HepG2 (cell line): ENCODE results near the gene JADE2. TPM values are rescaled to one million over a fixed set of nuclear protein-coding genes. Genes with fewer than 3 reads are reported as not detected.

Experiments
- FOXA1 ChIP-seq, 2 experiments: fragments of 450-650 bp in 1 of 2; sonication (generic) in 1 of 2; formaldehyde crosslinking in 1 of 2; IDR thresholded peaks; 2 replicates each; pipeline versions ENCODE4 v1.4.0 to v1.6.1; 2016 to 2020; ENCODE audit warnings: missing genetic modification reagents in 1 of 2
- HNRNPK ChIP-seq: fragments of 200-400 bp; formaldehyde crosslinking; IDR thresholded peaks from 2 replicates; pipeline ENCODE4 v1.6.1; 2018; ENCODE audit warnings: low read length, low read depth, moderate library complexity, mild to moderate bottlenecking; ENCODE audit not compliant: poor library complexity, severe bottlenecking
- KDM6A ChIP-seq: IDR thresholded peaks from 2 replicates; pipeline ENCODE4 v1.6.1; 2016; ENCODE audit warnings: low read depth
- NFYB ChIP-seq: sonication (generic); formaldehyde crosslinking; IDR thresholded peaks from 2 replicates; pipeline ENCODE4 v1.4.0; 2020; ENCODE audit warnings: missing genetic modification reagents
- PHF8 ChIP-seq: sonication (generic); formaldehyde crosslinking; IDR thresholded peaks from 2 replicates; pipeline ENCODE4 v1.5.0; 2020; ENCODE audit warnings: missing genetic modification reagents
- RXRA ChIP-seq: sonication (generic); formaldehyde crosslinking; IDR thresholded peaks from 2 replicates; pipeline ENCODE4 v1.5.1; 2020; ENCODE audit warnings: missing genetic modification reagents
- ZFP1 ChIP-seq: IDR thresholded peaks from 2 replicates; pipeline ENCODE4 v1.6.1; 2016
- ZNF746 ChIP-seq: sonication (generic); formaldehyde crosslinking; IDR thresholded peaks from 2 replicates; pipeline ENCODE4 v1.8.0; 2022; ENCODE audit warnings: mild to moderate bottlenecking, missing genetic modification reagents
- ZNF788 ChIP-seq: sonication (generic); formaldehyde crosslinking; IDR thresholded peaks from 2 replicates; pipeline ENCODE4 v1.5.0; 2020; ENCODE audit warnings: mild to moderate bottlenecking, missing genetic modification reagents, borderline replicate concordance
- ZNF883 ChIP-seq: sonication (generic); formaldehyde crosslinking; IDR thresholded peaks from 2 replicates; pipeline ENCODE4 v1.5.1; 2020; ENCODE audit warnings: mild to moderate bottlenecking, missing genetic modification reagents; ENCODE audit errors: not compliant biosample characterization
- ZSCAN9 ChIP-seq: IDR thresholded peaks from 2 replicates; pipeline ENCODE4 v1.6.1; 2016; ENCODE audit warnings: borderline replicate concordance
- polyA plus RNA-seq, 8 experiments: library from polyadenylated mRNA; depleted of rRNA in 3 of 8; stranded (reverse) in 7 of 8; unstranded in 1 of 8; fragments of >200 nt; fragmentation: Illumina TruSeq in 4 of 8; extraction: Trizol in 4 of 8; gene quantifications; 2 replicates each; pipeline versions ENCODE4 v1.2.1 to v1.2.3, GENCODE V29; 2011 to 2016; ENCODE audit warnings: low read depth in 4 of 8, missing spikeins in 1 of 8, mixed read lengths in 1 of 8; ENCODE audit not compliant: insufficient read depth in 1 of 8
- total RNA-seq, 5 experiments: library from RNA; depleted of rRNA; stranded (reverse); fragments of >200 nt; fragmentation: Illumina TruSeq; extraction: Trizol; gene quantifications; 2 replicates each; pipeline ENCODE4 v1.2.3, GENCODE V29; 2016; ENCODE audit warnings: low read depth in 1 of 5
- TF ChIP-seq, protein P1 (sequence below): IDR thresholded peaks from 2 replicates; pipeline ENCODE4 v1.4.0; 2020; ENCODE audit warnings: mild to moderate bottlenecking, missing genetic modification reagents
- TF ChIP-seq, protein P2 (sequence below): sonication (generic); formaldehyde crosslinking; IDR thresholded peaks from 2 replicates; pipeline ENCODE4 v1.4.0; 2020; ENCODE audit warnings: missing genetic modification reagents, borderline replicate concordance
- TF ChIP-seq, protein P3 (sequence below): sonication (generic); formaldehyde crosslinking; IDR thresholded peaks from 2 replicates; pipeline ENCODE4 v1.8.0; 2023; ENCODE audit warnings: mild to moderate bottlenecking, missing genetic modification reagents
- TF ChIP-seq, protein P4 (sequence below): sonication (generic); formaldehyde crosslinking; IDR thresholded peaks from 2 replicates; pipeline ENCODE4 v1.8.1; 2022; ENCODE audit warnings: low read depth, mild to moderate bottlenecking, missing genetic modification reagents

The JADE2 gene
- total and polyA plus RNA-seq, 2 of the 13 experiments (the other 11 are each of a cell fraction or from before 2014, with no cell fraction given), result 7.5 to 15.1 TPM

DNA sequence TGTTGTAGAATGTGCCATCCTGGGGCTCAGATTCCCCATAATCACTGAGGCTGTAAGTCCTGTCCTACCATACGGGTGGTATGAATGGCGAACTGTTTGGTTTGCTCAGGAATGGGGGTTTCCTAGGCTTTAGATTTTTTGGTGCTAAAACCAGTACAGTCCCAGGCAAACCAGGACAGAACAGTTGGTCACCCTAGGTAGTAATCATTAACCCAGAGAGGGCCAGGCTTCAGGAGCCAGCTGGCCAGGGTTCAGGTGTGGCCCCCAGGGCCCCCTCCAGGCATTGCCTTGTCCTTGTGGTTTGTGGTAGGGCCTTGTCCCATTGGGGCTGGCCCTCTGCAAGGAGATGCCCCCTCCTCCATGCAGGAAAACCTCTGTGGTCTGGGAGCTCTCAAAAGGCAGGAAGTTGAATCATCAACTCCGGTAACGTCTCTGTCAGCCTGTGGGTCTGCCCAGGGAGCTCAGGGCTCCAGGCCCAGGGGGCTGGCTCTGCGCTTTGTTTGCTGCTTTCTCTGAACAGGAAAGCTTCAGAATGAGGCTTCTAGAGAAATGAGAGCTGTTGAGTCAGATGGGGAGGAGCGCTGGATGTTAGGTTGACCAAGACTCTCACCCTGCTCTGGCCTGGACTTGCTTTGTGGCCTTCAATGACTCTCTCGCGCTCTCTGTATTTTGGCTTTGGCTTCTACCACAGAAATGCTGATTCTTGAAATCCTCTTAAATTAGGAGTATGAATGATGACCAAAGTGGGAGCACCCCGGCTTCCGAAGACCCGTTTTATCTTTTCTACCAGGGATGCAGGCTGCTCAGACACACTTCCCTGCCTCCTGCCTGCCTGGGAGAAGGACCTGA lies 22.2 kb upstream of the JADE2 start (continued):
- TF ChIP-seq, protein P1, sequence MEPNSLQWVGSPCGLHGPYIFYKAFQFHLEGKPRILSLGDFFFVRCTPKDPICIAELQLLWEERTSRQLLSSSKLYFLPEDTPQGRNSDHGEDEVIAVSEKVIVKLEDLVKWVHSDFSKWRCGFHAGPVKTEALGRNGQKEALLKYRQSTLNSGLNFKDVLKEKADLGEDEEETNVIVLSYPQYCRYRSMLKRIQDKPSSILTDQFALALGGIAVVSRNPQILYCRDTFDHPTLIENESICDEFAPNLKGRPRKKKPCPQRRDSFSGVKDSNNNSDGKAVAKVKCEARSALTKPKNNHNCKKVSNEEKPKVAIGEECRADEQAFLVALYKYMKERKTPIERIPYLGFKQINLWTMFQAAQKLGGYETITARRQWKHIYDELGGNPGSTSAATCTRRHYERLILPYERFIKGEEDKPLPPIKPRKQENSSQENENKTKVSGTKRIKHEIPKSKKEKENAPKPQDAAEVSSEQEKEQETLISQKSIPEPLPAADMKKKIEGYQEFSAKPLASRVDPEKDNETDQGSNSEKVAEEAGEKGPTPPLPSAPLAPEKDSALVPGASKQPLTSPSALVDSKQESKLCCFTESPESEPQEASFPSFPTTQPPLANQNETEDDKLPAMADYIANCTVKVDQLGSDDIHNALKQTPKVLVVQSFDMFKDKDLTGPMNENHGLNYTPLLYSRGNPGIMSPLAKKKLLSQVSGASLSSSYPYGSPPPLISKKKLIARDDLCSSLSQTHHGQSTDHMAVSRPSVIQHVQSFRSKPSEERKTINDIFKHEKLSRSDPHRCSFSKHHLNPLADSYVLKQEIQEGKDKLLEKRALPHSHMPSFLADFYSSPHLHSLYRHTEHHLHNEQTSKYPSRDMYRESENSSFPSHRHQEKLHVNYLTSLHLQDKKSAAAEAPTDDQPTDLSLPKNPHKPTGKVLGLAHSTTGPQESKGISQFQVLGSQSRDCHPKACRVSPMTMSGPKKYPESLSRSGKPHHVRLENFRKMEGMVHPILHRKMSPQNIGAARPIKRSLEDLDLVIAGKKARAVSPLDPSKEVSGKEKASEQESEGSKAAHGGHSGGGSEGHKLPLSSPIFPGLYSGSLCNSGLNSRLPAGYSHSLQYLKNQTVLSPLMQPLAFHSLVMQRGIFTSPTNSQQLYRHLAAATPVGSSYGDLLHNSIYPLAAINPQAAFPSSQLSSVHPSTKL, result peak; percentile 56
- TF ChIP-seq NFYB (CRISPR knock-in tag), result 0 out of 2 replicates have a peak, but pooled peaks have one; percentile 10
- peak; percentile 63; the same call in 1 of the 2 replicates for TF ChIP-seq ZFP1
- TF ChIP-seq PHF8 (CRISPR knock-in tag), result peak; percentile 61; the same call in 1 of the 2 replicates
- TF ChIP-seq ZNF788 (CRISPR knock-in tag), result peak; percentile 88; the same call in 1 of the 2 replicates
- TF ChIP-seq KDM6A, result peak; percentile 75; the same call in 1 of the 2 replicates
- TF ChIP-seq, protein P2, sequence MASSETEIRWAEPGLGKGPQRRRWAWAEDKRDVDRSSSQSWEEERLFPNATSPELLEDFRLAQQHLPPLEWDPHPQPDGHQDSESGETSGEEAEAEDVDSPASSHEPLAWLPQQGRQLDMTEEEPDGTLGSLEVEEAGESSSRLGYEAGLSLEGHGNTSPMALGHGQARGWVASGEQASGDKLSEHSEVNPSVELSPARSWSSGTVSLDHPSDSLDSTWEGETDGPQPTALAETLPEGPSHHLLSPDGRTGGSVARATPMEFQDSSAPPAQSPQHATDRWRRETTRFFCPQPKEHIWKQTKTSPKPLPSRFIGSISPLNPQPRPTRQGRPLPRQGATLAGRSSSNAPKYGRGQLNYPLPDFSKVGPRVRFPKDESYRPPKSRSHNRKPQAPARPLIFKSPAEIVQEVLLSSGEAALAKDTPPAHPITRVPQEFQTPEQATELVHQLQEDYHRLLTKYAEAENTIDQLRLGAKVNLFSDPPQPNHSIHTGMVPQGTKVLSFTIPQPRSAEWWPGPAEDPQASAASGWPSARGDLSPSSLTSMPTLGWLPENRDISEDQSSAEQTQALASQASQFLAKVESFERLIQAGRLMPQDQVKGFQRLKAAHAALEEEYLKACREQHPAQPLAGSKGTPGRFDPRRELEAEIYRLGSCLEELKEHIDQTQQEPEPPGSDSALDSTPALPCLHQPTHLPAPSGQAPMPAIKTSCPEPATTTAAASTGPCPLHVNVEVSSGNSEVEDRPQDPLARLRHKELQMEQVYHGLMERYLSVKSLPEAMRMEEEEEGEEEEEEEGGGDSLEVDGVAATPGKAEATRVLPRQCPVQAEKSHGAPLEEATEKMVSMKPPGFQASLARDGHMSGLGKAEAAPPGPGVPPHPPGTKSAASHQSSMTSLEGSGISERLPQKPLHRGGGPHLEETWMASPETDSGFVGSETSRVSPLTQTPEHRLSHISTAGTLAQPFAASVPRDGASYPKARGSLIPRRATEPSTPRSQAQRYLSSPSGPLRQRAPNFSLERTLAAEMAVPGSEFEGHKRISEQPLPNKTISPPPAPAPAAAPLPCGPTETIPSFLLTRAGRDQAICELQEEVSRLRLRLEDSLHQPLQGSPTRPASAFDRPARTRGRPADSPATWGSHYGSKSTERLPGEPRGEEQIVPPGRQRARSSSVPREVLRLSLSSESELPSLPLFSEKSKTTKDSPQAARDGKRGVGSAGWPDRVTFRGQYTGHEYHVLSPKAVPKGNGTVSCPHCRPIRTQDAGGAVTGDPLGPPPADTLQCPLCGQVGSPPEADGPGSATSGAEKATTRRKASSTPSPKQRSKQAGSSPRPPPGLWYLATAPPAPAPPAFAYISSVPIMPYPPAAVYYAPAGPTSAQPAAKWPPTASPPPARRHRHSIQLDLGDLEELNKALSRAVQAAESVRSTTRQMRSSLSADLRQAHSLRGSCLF (CRISPR knock-in tag), result no peak
- TF ChIP-seq HNRNPK, result no peak
- 0 out of 2 replicates have a peak, but pooled peaks have one; percentile 40 for TF ChIP-seq ZNF746 (CRISPR knock-in tag)
- TF ChIP-seq RXRA, result peak; percentile 76
- TF ChIP-seq, protein P3, sequence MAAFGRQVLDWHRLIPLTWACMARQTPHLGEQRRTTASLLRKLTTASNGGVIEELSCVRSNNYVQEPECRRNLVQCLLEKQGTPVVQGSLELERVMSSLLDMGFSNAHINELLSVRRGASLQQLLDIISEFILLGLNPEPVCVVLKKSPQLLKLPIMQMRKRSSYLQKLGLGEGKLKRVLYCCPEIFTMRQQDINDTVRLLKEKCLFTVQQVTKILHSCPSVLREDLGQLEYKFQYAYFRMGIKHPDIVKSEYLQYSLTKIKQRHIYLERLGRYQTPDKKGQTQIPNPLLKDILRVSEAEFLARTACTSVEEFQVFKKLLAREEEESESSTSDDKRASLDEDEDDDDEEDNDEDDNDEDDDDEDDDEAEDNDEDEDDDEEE (CRISPR knock-in tag), result peak; percentile 89; the same call in 1 of the 2 replicates
- peak; percentile 57 for TF ChIP-seq ZSCAN9 (CRISPR knock-in tag)
- TF ChIP-seq FOXA1 (IDR thresholded peaks at IDR 0.05), result no peak
- 0 out of 2 replicates have a peak, but pooled peaks have one; percentile 10 for TF ChIP-seq FOXA1 (CRISPR knock-in tag; IDR thresholded peaks at IDR 0.05)
- TF ChIP-seq, protein P4, sequence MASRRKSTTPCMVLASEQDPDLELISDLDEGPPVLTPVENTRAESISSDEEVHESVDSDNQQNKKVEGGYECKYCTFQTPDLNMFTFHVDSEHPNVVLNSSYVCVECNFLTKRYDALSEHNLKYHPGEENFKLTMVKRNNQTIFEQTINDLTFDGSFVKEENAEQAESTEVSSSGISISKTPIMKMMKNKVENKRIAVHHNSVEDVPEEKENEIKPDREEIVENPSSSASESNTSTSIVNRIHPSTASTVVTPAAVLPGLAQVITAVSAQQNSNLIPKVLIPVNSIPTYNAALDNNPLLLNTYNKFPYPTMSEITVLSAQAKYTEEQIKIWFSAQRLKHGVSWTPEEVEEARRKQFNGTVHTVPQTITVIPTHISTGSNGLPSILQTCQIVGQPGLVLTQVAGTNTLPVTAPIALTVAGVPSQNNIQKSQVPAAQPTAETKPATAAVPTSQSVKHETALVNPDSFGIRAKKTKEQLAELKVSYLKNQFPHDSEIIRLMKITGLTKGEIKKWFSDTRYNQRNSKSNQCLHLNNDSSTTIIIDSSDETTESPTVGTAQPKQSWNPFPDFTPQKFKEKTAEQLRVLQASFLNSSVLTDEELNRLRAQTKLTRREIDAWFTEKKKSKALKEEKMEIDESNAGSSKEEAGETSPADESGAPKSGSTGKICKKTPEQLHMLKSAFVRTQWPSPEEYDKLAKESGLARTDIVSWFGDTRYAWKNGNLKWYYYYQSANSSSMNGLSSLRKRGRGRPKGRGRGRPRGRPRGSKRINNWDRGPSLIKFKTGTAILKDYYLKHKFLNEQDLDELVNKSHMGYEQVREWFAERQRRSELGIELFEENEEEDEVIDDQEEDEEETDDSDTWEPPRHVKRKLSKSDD (CRISPR knock-in tag), result peak; percentile 70; the same call in 1 of the 2 replicates
- TF ChIP-seq ZNF883 (CRISPR knock-in tag), result no peak
